Superior temporal gyrus (tissue), 1 donor: ENCODE measurements around the gene BLOC1S6.
A peak's percentile ranks its signal among the peaks of the same experiment; 100 is the strongest.

Source experiments
- DNase-seq: peaks from one replicate; pipeline ENCODE4 v3.0.0-alpha.2; 2016; ENCODE audit errors: extremely low spot score

BLOC1S6 gene

GRCh38 chr15:45587095-45587862 is at the start of gene BLOC1S6:
BLOC1S6 (plus strand) TSS chr15:45587379; CDS start chr15:45587444, 65 bp downstream.
- peak; percentile 97 for DNase-seq

- no peak for DNase-seq
Observed at GRCh38 chr15:45539680-45540079, 47.5 kb upstream of the BLOC1S6 start.

- no peak for DNase-seq
Observed at GRCh38 chr15:45540531-45540930, 46.6 kb upstream of the BLOC1S6 start.

GRCh38 chr15:45543051-45543450 is 44.1 kb upstream of the BLOC1S6 start:
- no peak for DNase-seq

GRCh38 chr15:45544266-45545023 is 42.7 kb upstream of the BLOC1S6 start:
- no peak for DNase-seq

GRCh38 chr15:45546789-45547188 is 40.4 kb upstream of the BLOC1S6 start:
- DNase-seq = no peak

GRCh38 chr15:45548753-45549520 is 38.2 kb upstream of the BLOC1S6 start:
- no peak for DNase-seq

- DNase-seq = no peak
Observed at GRCh38 chr15:45549541-45550220, 37.5 kb upstream of the BLOC1S6 start.

GRCh38 chr15:45550436-45550835 is 36.7 kb upstream of the BLOC1S6 start:
- no peak for DNase-seq

- no peak for DNase-seq
Observed at GRCh38 chr15:45551676-45552075, 35.5 kb upstream of the BLOC1S6 start.

GRCh38 chr15:45555934-45556608 is 31.1 kb upstream of the BLOC1S6 start:
- DNase-seq = no peak

GRCh38 chr15:45572617-45573016 is 14.6 kb upstream of the BLOC1S6 start:
- no peak for DNase-seq

GRCh38 chr15:45573961-45574629 is 13.1 kb upstream of the BLOC1S6 start:
- no peak for DNase-seq

GRCh38 chr15:45581919-45582318 is 5.3 kb upstream of the BLOC1S6 start:
- no peak for DNase-seq

GRCh38 chr15:45583731-45584639 is 3.2 kb upstream of the BLOC1S6 start:
- DNase-seq = no peak

GRCh38 chr15:45585069-45585791 is 1.9 kb upstream of the BLOC1S6 start:
- DNase-seq = no peak

- DNase-seq = no peak
Observed at GRCh38 chr15:45586125-45586524, 1.1 kb upstream of the BLOC1S6 start.

- no peak for DNase-seq
Observed at GRCh38 chr15:45586601-45587094, 531 bp upstream of the BLOC1S6 start.

GRCh38 chr15:45587863-45588170 is 638 bp downstream of the BLOC1S6 start:
- DNase-seq = no peak
